ENCODE results near the gene TOMM20.

GRCh38 chr1:235127203-235127602 is 1.4 kb downstream of the TOMM20 start:
- TF ChIP-seq, protein P1, sequence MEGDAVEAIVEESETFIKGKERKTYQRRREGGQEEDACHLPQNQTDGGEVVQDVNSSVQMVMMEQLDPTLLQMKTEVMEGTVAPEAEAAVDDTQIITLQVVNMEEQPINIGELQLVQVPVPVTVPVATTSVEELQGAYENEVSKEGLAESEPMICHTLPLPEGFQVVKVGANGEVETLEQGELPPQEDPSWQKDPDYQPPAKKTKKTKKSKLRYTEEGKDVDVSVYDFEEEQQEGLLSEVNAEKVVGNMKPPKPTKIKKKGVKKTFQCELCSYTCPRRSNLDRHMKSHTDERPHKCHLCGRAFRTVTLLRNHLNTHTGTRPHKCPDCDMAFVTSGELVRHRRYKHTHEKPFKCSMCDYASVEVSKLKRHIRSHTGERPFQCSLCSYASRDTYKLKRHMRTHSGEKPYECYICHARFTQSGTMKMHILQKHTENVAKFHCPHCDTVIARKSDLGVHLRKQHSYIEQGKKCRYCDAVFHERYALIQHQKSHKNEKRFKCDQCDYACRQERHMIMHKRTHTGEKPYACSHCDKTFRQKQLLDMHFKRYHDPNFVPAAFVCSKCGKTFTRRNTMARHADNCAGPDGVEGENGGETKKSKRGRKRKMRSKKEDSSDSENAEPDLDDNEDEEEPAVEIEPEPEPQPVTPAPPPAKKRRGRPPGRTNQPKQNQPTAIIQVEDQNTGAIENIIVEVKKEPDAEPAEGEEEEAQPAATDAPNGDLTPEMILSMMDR (conservative IDR thresholded peaks at IDR 0.05 in 1 of 2, IDR thresholded peaks at IDR 0.05 in 1 of 2; ENCODE audit: low read depth in 1 of 2, low read length in 2 of 2): no peak
- no peak for TF ChIP-seq EZH2 (IDR thresholded peaks at IDR 0.05; ENCODE audit: low read length, missing control alignments)
